ENCODE results near the gene SGK1.
"Not testable (repeated sequence)": the region's sequence is repeated elsewhere in the genome, so short reads cannot be mapped to it uniquely, and the experiment has no call there.

SGK1 gene

GRCh38 chr6:134216301-134217010 is 101.5 kb downstream of the SGK1 start:
- DNase-seq: no peak

GRCh38 chr6:134213410-134213809 is 104.5 kb downstream of the SGK1 start:
- not testable (repeated sequence) for DNase-seq

DNA sequence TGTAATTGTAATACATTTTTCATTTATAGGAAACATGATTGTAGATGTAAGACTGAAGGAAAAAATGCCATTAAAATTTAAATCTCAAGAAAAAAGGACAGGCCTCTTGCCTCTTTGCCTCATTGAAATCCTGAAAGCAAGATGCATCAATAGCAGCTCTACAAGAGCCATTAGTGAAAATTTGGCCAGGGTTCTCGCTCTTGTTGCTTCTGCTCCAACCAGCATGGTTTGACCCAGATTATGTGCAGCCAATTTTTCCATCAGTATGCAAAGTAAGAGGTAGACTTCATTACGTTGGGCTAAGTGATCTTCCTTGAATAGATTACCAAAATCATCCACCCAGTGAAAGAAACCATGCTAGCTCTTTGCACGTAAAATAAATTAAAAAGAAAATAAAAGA is 106.6 kb downstream of the SGK1 start:
- DNase-seq: no peak

DNA sequence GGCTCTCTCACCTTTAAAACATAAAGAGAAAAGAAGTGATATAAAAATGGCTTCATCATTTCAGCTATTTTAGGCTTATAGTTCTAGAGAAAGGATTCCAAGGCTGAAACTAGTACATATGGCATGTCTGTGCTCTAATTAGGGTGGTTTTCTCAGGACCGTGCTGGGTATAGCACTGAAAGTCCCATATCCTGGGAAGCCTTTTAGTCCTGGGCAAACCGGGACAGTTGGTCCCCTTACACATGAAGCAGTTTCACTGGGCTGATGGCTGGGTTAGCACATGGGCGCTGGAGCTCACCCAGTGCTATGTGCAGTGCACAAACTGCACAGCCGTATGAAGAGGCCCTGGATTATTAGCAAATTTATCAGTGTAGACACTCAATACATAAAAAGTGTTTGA is 110.5 kb downstream of the SGK1 start:
- no peak for DNase-seq

GRCh38 chr6:134205366-134205765 is 112.5 kb downstream of the SGK1 start:
- DNase-seq: no peak

- DNase-seq: not testable (repeated sequence)
Observed at GRCh38 chr6:134204759-134205158, 113.2 kb downstream of the SGK1 start.

- no peak for DNase-seq
Observed at GRCh38 chr6:134204031-134204430, 113.9 kb downstream of the SGK1 start.

DNA sequence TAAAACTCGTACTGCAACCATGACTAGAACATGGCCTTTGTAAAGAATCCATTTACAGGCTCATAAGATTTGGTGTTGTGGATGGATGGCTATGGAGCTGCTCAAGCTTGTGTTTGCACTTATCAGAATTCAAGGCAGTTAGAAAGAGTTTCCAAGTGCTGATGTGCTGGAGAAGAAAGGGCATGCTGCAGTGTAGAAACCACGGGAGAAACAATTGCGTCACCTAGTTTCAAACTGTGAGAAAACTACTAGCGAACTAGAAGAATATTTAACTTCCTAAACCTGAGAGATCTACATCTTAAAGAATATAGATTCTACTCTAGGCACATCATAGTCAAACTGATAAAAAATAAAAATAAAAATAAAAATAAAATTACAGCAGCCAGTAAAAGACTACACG is 116.2 kb downstream of the SGK1 start:
- DNase-seq: no peak

GRCh38 chr6:134199848-134200606 is 117.9 kb downstream of the SGK1 start:
- DNase-seq: no peak

GRCh38 chr6:134198093-134198492 is 119.8 kb downstream of the SGK1 start:
- DNase-seq: no peak

DNA sequence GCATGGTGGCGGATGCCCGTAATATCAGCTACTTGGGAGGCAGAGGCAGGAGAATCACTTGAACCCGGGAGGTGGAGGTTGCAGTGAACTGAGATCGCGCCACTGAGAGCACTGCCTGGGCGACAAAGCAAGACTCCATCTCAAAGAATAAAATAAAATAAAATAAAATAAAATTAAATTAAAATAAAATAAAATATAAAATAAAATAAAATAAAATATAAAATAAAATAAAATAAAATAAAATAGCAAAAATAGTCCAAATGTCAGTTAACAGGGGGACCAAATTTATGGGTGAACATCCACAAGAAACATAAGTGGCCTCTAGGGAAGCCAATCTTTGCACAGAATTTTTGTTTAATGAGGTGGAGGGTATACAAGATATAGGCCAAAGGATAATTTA is 120.2 kb downstream of the SGK1 start:
- not testable (repeated sequence) for DNase-seq

DNA sequence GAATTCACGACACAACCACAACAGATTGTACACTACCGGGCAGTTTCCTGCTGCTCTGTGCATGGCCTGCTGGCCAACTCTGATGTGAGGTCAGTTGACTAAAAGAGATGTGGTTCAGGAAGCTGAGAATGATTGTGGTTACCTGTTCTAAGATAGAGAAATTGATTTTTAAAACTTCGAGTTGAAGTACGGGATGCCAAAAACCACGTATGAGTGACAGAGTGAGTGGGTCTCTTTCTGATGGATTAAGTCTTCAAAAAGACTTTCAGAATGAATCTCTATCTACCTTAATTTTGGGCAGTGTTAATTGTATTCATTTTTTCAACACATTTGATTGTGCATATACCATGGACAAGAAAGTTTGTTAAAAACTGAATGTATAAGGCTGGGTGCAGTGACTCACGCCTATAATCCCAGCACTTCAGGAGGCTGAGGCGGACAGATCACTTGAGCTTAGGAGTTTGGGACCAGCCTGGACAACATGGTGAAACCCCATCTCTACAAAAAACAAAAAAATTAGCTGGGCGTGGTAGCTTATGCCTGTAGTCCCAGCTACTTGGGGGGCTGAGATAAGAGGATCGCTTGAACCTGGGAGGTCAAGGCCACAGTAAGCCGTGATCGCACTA is 121.2 kb downstream of the SGK1 start:
- no peak for DNase-seq

DNA sequence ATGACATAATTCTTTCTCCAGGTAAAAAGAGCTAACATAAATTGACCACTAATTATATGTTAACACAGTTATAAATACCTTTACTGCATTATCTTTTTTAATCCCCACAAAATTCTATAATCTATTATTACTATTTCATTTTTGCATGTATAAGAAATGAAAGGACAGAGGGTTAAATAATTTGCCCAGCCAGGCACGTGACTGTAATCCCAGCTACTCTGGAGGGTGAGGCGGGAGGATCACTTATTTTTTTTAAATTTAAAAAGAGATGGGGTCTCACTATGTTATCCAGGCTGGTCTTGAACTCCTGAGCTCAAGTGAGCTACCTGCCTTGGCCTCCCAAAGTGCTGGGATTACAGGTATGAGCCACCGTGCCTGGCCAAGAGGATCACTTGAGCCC is 121.9 kb downstream of the SGK1 start:
- no peak for DNase-seq

DNA sequence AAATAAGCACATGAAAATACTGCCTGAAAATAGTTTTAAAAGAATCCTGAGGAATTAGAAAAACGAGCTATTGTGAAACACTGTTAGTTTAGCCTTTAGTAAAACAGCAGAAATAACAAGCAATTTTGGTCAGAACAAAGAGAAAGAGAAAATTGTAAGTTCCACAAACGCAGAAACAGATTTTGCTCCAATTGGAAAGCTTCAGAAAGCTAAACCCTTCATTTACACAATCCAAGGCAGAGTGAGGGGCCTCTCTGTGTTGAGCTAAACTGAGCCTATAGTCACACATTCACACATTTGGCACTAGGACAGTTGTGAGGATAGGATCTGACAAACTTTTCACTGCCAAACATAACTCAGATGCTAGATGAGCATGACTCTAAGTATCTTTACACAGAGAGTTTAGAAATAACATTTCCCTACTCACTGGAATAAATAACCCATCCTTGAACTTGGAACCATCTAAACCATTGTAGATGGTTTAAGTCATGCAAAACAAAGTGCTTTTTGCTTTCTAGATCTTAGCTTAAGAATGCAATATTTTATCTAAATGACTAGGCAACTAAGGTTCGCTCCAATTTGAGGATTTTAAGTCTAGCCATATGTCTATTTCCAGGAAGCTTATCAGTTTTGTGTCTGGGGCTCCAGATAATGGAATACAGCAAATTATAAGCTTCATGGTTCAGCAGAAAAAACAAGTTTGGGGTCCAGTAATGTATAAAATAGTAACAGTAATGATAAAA is 122.6 kb downstream of the SGK1 start:
- no peak for DNase-seq

GRCh38 chr6:134193536-134194498 is 124.1 kb downstream of the SGK1 start:
- DNase-seq: no peak

DNA sequence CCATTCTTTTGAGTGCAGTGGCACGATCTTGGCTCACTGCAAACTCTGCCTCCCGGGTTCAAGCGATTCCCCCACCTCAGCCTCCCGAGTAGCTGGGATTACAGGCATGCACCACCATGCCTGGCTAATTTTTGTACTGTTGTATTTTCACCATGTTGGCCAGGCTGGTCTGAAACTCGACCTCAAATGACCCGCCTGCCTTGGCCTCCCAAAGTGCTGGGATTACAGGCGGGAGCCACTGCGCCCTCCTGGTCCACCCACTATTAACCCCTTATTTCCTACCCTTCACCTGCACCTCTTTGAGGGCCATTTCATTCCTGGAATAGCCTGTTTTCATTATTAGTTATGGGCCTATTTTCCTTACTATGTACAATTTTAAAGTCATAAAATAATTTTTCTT is 125.3 kb downstream of the SGK1 start:
- DNase-seq: not testable (repeated sequence)

- DNase-seq: no peak
Observed at GRCh38 chr6:134190883-134191282, 127.0 kb downstream of the SGK1 start.

DNA sequence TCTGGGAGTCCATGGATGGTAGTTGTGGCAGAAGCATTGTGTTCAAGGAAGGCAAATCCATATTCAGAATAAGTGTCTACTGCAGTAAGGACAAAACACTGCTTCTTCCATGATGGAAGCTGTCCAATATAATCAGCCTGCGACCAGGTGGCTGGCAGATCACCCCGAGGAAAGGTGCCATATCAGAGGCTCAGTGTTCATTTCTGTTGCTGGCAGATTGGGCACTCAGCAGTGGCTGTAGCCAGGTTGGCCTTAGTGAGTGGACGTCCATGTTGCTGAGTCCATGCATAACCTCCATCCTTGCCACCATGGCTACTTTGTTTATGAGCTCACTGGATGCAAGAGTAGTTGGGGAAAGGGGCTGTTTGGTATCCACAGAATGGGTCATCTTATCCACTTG is 130.2 kb downstream of the SGK1 start:
- no peak for DNase-seq

DNA sequence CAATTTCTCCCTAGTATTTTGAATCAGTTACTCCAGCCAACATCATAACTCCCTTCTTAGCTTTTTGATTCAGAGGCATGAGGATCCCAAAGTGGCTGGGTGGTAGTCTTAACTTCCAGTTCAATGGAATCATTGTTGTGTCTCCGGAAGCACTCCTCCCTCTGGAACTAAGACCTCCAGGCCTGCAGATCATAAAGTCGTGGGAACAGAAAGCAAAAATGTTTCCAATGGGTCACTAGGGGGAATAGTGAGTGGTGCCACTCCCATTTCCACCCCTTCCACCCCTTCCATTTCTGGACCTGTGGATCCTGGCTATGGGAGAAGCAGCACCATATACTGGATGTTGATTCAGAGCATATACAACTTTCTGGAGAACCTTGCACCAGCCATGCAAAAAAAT is 130.8 kb downstream of the SGK1 start:
- no peak for DNase-seq

DNA sequence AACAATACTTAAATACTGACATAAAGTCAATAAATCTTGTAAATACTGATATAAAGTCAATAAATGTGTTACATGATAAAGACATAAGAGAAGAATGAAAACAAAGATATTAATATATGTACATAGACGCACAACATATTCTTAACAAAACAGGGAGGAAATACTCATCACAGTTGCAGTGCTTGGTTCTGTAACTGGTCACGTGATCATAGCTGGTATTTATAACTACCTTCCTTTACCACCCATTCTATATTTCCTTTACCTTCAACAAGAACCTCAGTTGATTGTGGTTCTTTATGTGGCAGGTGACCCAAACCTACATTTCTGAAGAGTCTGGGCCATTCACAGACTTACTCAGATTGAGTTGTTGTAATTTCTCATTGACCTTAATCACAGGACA is 131.6 kb downstream of the SGK1 start:
- DNase-seq: no peak

DNA sequence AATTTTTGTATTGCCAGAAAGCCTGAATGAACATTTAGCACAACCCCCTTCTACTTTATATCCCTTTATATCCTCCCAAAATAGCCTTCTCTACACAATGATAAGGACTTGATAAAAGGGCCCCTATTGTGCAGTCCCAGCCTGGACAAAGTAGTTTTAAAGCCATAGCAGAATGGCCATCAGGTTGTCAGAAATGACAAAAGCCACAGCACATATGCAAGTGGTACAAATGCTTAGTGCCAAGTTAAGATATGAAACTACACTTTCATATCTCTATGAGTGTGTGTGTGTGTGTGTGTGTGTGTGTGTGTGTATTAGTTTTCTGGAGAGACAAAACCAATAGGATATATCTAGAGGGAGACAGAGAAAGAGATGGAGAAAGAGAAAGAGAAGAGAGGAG is 132.6 kb downstream of the SGK1 start:
- no peak for DNase-seq

DNA sequence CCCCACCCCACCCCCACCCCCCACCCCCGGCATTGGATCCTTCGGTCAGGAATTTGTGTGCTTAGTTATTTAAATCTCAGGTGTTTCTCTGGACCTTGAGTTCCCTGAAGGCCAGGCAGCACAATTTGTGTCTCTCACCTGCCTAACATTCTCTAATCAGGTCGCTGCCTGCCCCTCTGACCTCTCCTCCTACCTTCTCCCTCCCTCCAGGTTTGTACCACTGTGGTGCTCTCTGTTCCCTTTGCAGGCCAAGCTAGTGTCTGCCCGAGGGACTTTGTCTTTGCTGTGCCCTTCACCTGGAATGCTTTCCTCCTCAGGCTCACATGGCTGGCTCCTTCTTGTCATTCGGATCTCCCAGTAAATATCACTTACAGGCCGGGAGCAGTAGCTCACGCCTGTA is 134.1 kb downstream of the SGK1 start:
- DNase-seq: no peak
